IMR-90 (cell line): Measurements from ENCODE around the gene SRSF7. TPM values are rescaled to one million over a fixed set of nuclear protein-coding genes. Genes with fewer than 3 reads are reported as not detected.

Experiments
- ATAC-seq: fragments of 200-7000 bp; cut with Tn5 transposase; 2 replicates; pipeline ENCODE4 v1.9.1; 2020; ENCODE audit warnings: low read depth, mild to moderate bottlenecking, moderate library complexity
- BruUV-seq: library from RNA; stranded (reverse); fragments of 400-500 nt; replicated peaks from 2 replicates; lab custom pipeline; 2021; lab: Mats Ljungman, UMichigan
- CTCF ChIA-PET: fragments of 300-600 bp; formaldehyde crosslinking; extraction: SDS; loops from one replicate; lab custom pipeline; 2021; ENCODE audit warnings: antibody characterized with exemption; lab: Yijun Ruan, JAX
- POLR2A ChIA-PET: fragments of 300-600 bp; sonication (Branson Sonifier 250); formaldehyde crosslinking; loops from one replicate; lab custom pipeline; 2022; ENCODE audit warnings: antibody characterized with exemption; ENCODE audit not compliant: unreplicated experiment; lab: Charles Lee
- DNase-seq: peaks from one replicate; pipeline ENCODE4 v3.0.0; 2013
- H2AFZ ChIP-seq: replicated peaks from 2 replicates; pipeline ENCODE3; 2013; ENCODE audit warnings: low read length, mild to moderate bottlenecking; ENCODE audit not compliant: poor library complexity
- H2AK5ac ChIP-seq: 2 replicates; pipeline ENCODE4 v1.6.1; 2013; ENCODE audit warnings: low read depth, low read length, inconsistent platforms
- H2AK9ac ChIP-seq: replicated peaks from 2 replicates; pipeline ENCODE3; 2013; ENCODE audit warnings: mild to moderate bottlenecking, low read depth, low read length, moderate library complexity; ENCODE audit not compliant: poor library complexity
- H2BK120ac ChIP-seq: 2 replicates; pipeline ENCODE4 v1.6.1; 2013; ENCODE audit warnings: low read depth, low read length, inconsistent platforms
- H2BK15ac ChIP-seq: 3 replicates; pipeline ENCODE4 v1.6.1; 2013; ENCODE audit warnings: low read depth, low read length, inconsistent platforms
- H2BK20ac ChIP-seq: 2 replicates; pipeline ENCODE4 v1.6.1; 2013; ENCODE audit warnings: low read depth, mild to moderate bottlenecking, inconsistent platforms, low read length, moderate library complexity
- H2BK5ac ChIP-seq: 2 replicates; pipeline ENCODE4 v1.6.1; 2013; ENCODE audit warnings: mild to moderate bottlenecking, low read depth, low read length, inconsistent platforms; ENCODE audit not compliant: poor library complexity, severe bottlenecking
- H3K14ac ChIP-seq: replicated peaks from 2 replicates; pipeline ENCODE4 v1.6.1; 2013; ENCODE audit warnings: low read depth, low read length, inconsistent platforms
- H3K18ac ChIP-seq: 2 replicates; pipeline ENCODE4 v1.6.1; 2013; ENCODE audit warnings: low read depth, low read length, control low read depth
- H3K23ac ChIP-seq: 2 replicates; pipeline ENCODE4 v1.6.1; 2013; ENCODE audit warnings: low read depth, low read length, inconsistent platforms
- H3K27ac ChIP-seq: 2 replicates; pipeline ENCODE4 v1.5.1; 2013; ENCODE audit warnings: mild to moderate bottlenecking, control low read depth, low read length; ENCODE audit not compliant: insufficient read depth
- H3K27me3 ChIP-seq: 2 replicates; pipeline ENCODE4 v1.6.1; 2013; ENCODE audit warnings: low read length; ENCODE audit not compliant: control insufficient read depth, insufficient read depth
- H3K36me3 ChIP-seq: 2 replicates; pipeline ENCODE4 v1.6.1; 2013; ENCODE audit warnings: low read length, mixed read lengths; ENCODE audit not compliant: control insufficient read depth, insufficient read depth
- H3K4ac ChIP-seq: 2 replicates; pipeline ENCODE4 v1.6.1; 2013; ENCODE audit warnings: low read depth, low read length, inconsistent platforms
- H3K4me1 ChIP-seq: 2 replicates; pipeline ENCODE4 v1.6.1; 2013; ENCODE audit warnings: low read length, mixed read lengths; ENCODE audit not compliant: control insufficient read depth, insufficient read depth
- H3K4me2 ChIP-seq: 2 replicates; pipeline ENCODE4 v1.6.1; 2013; ENCODE audit warnings: low read depth, mild to moderate bottlenecking, control low read depth, low read length, moderate library complexity
- H3K4me3 ChIP-seq: 2 replicates; pipeline ENCODE4 v1.5.1; 2013; ENCODE audit warnings: low read depth, mild to moderate bottlenecking, control low read depth, low read length, moderate library complexity; ENCODE audit not compliant: insufficient read depth
- H3K56ac ChIP-seq: 2 replicates; pipeline ENCODE4 v1.6.1; 2013; ENCODE audit warnings: low read length, inconsistent platforms; ENCODE audit not compliant: insufficient read depth; ENCODE audit errors: extremely low read depth
- H3K79me1 ChIP-seq, 2 experiments: 2 replicates each; pipeline ENCODE4 v1.6.1; 2013; ENCODE audit warnings: low read length in 2 of 2, inconsistent platforms in 1 of 2, low read depth in 1 of 2
- H3K9ac ChIP-seq: 2 replicates; pipeline ENCODE4 v1.6.1; 2013; ENCODE audit warnings: low read depth, low read length, control low read depth
- H3K9me1 ChIP-seq: 2 replicates; pipeline ENCODE4 v1.6.1; 2013; ENCODE audit warnings: low read length, inconsistent platforms; ENCODE audit not compliant: insufficient read depth
- H3K9me3 ChIP-seq: 2 replicates; pipeline ENCODE4 v1.6.1; 2013; ENCODE audit warnings: low read length; ENCODE audit not compliant: control insufficient read depth, insufficient read depth
- H4K20me1 ChIP-seq: 2 replicates; pipeline ENCODE4 v1.6.1; 2013; ENCODE audit warnings: low read length, inconsistent platforms; ENCODE audit not compliant: insufficient read depth
- H4K5ac ChIP-seq: 2 replicates; pipeline ENCODE4 v1.6.1; 2013; ENCODE audit warnings: mild to moderate bottlenecking, low read depth, low read length, control low read depth
- H4K8ac ChIP-seq, 2 experiments: 2 replicates each; pipeline ENCODE4 v1.6.1; 2013; ENCODE audit warnings: low read depth in 2 of 2, low read length in 2 of 2, control low read depth in 1 of 2, inconsistent platforms in 1 of 2
- H4K91ac ChIP-seq: 2 replicates; pipeline ENCODE4 v1.6.1; 2013; ENCODE audit warnings: low read depth, low read length, inconsistent platforms; ENCODE audit not compliant: insufficient read depth
- BHLHE40 ChIP-seq: fragments of 150-350 bp; IDR thresholded peaks from 2 replicates; pipeline ENCODE4 v1.6.1; 2016; ENCODE audit warnings: mild to moderate bottlenecking, low read depth, low read length
- CEBPB ChIP-seq: IDR thresholded peaks from 2 replicates; pipeline ENCODE4 v1.6.1; 2012; ENCODE audit warnings: low read depth, low read length, improper control_type of control experiment
- CHD1 ChIP-seq: IDR thresholded peaks from 2 replicates; pipeline ENCODE4 v1.6.1; 2012; ENCODE audit warnings: low read depth, low read length, improper control_type of control experiment
- FOS ChIP-seq: fragments of 150-350 bp; IDR thresholded peaks from 2 replicates; pipeline ENCODE4 v1.6.1; 2016; ENCODE audit warnings: low read depth, low read length
- MAFK ChIP-seq: IDR thresholded peaks from 2 replicates; pipeline ENCODE4 v1.6.1; 2012; ENCODE audit warnings: low read depth, low read length, improper control_type of control experiment
- MAZ ChIP-seq: IDR thresholded peaks from 2 replicates; pipeline ENCODE4 v1.6.1; 2012; ENCODE audit warnings: low read depth, mild to moderate bottlenecking, low read length, improper control_type of control experiment, moderate library complexity, borderline replicate concordance
- MXI1 ChIP-seq: IDR thresholded peaks from 2 replicates; pipeline ENCODE4 v1.6.1; 2012; ENCODE audit warnings: low read depth, mild to moderate bottlenecking, low read length, moderate library complexity, borderline replicate concordance
- NFE2L2 ChIP-seq: fragments of 150-350 bp; IDR thresholded peaks from 2 replicates; pipeline ENCODE4 v1.6.1; 2016; ENCODE audit warnings: low read depth, mild to moderate bottlenecking, low read length
- POLR2A ChIP-seq: IDR thresholded peaks from 2 replicates; pipeline ENCODE4 v1.6.1; 2012; ENCODE audit warnings: mild to moderate bottlenecking, low read depth, low read length
- RAD21 ChIP-seq: IDR thresholded peaks from 2 replicates; pipeline ENCODE4 v1.6.1; 2012; ENCODE audit warnings: low read length, improper control_type of control experiment
- RCOR1 ChIP-seq: IDR thresholded peaks from 2 replicates; pipeline ENCODE4 v1.6.1; 2012; ENCODE audit warnings: mild to moderate bottlenecking, low read length, improper control_type of control experiment; ENCODE audit not compliant: insufficient replicate concordance
- RFX5 ChIP-seq: IDR thresholded peaks from 2 replicates; pipeline ENCODE4 v1.8.0; 2012; ENCODE audit warnings: low read depth, mild to moderate bottlenecking, low read length, moderate library complexity
- SMC3 ChIP-seq: fragments of 150-350 bp; IDR thresholded peaks from 2 replicates; pipeline ENCODE4 v1.6.1; 2016; ENCODE audit warnings: low read depth, mild to moderate bottlenecking, antibody characterized with exemption, low read length, moderate library complexity
- dilution Hi-C: fragments of 300-500 bp; cut with HindIII; formaldehyde crosslinking; loops from one replicate; pipeline ENCODE4 v1.14.3; 2018; ENCODE audit warnings: low sequenced_read_pairs; ENCODE audit not compliant: unreplicated experiment
- in situ Hi-C: fragments of 300-500 bp; cut with MboI; formaldehyde crosslinking; loops from 3 replicates; pipeline ENCODE4 v1.14.3; 2019; ENCODE audit warnings: low sequenced_read_pairs, inconsistent platforms, mixed read lengths
- intact Hi-C: fragments of 100-400 bp; cut with micrococcal nuclease; formaldehyde crosslinking; loops from 2 replicates; pipeline ENCODE4 v1.10.0; 2022
- polyA plus RNA-seq, 3 experiments: library from polyadenylated mRNA; depleted of rRNA; stranded (reverse); fragments of >200 nt; gene quantifications; 2 replicates each; pipeline ENCODE4 v1.2.3, GENCODE V29; 2012; ENCODE audit warnings: low replicate concordance in 1 of 3
- total RNA-seq: library from RNA; depleted of rRNA; stranded (reverse); fragments of >200 nt; gene quantifications from 2 replicates; pipeline ENCODE4 v1.2.3, GENCODE V29; 2012
- TF ChIP-seq, protein P1 (sequence below): fragments of 150-350 bp; IDR thresholded peaks from 2 replicates; pipeline ENCODE4 v1.6.1; 2017; ENCODE audit warnings: mild to moderate bottlenecking, antibody characterized with exemption, low read length, low read depth
- TF ChIP-seq, protein P2 (sequence below): conservative IDR thresholded peaks from 2 replicates; pipeline ENCODE4 v1.5.1; 2012; ENCODE audit warnings: mild to moderate bottlenecking, low read depth, low read length, improper control_type of control experiment
- TF ChIP-seq, protein P3 (sequence below): fragments of 150-350 bp; IDR thresholded peaks from 2 replicates; pipeline ENCODE4 v1.6.1; 2016; ENCODE audit warnings: low read depth, mild to moderate bottlenecking, low read length, moderate library complexity, borderline replicate concordance

SRSF7 gene
- total and polyA plus RNA-seq, 2 of the 4 experiments (the other 2 are of a cell fraction), result 148 to 191 TPM

DNA sequence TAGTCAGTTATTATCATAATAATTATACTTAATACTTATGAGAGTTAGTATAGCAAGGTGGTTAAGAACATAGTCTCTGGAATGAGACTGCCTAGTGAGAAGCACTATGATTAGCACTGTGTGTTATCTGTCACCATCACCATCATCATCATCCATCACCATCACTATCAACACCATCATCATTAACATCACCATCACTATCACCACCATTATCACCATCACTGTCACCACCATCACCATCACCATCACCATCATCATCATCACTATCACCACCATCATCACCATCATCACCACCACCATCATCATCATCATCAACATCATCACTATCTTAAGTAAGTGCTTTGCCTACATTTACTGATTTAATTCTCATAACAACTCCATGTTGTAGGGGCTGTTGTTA is 39.6 kb downstream of the SRSF7 start:
- in situ Hi-C loops, result no loop called here
- no peak overlapping the region for H4K91ac ChIP-seq
- no peak overlapping the region for H4K8ac ChIP-seq
- no peak overlapping the region for H2BK5ac ChIP-seq
- no peak overlapping the region for H3K27ac ChIP-seq
- no peak overlapping the region for H2BK120ac ChIP-seq
- no peak overlapping the region for H2BK20ac ChIP-seq
- H2AK5ac ChIP-seq, result no peak overlapping the region
- POLR2A ChIA-PET, result no interaction called here
- 0 out of 2 replicates have a peak, but pooled peaks cover 9% of the 10 kb centered on the region for H3K9me1 ChIP-seq
- ATAC-seq (no peak), DNase-seq (no peak)
- H3K4me2 ChIP-seq, result no peak overlapping the region
- no peak overlapping the region for H3K4ac ChIP-seq
- no peak overlapping the region for H2BK15ac ChIP-seq
- CTCF ChIA-PET, result no interaction called here
- H3K79me1 ChIP-seq, result 0 out of 4 replicates have a peak, but pooled peaks cover 0 to 5% of the 10 kb centered on the region in 2 experiments
- H3K9me3 ChIP-seq, result no peaks in the 10 kb centered on the region
- no peak overlapping the region for H3K9ac ChIP-seq
- H3K23ac ChIP-seq, result no peak overlapping the region
- no peaks in the 10 kb centered on the region for H3K27me3 ChIP-seq
- H3K14ac ChIP-seq, result no peak overlapping the region
- H4K20me1 ChIP-seq, result no peaks in the 10 kb centered on the region
- no peak overlapping the region for H4K5ac ChIP-seq
- no peak overlapping the region for H3K56ac ChIP-seq
- H3K4me1 ChIP-seq, result peaks cover 5% of the 10 kb centered on the region
- intact Hi-C loops, result no loop called here
- H2AFZ ChIP-seq, result no peak overlapping the region
- H3K36me3 ChIP-seq, result no peaks in the 10 kb centered on the region
- no peak overlapping the region for H3K4me3 ChIP-seq
- no peak overlapping the region for H3K18ac ChIP-seq
- dilution Hi-C loops, result no loop called here
- BruUV-seq, result no TSS peak
- no peak for TF ChIP-seq FOS
- TF ChIP-seq RAD21, result no peak
- TF ChIP-seq, protein P1, sequence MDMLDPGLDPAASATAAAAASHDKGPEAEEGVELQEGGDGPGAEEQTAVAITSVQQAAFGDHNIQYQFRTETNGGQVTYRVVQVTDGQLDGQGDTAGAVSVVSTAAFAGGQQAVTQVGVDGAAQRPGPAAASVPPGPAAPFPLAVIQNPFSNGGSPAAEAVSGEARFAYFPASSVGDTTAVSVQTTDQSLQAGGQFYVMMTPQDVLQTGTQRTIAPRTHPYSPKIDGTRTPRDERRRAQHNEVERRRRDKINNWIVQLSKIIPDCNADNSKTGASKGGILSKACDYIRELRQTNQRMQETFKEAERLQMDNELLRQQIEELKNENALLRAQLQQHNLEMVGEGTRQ, result no peak
- no peak for TF ChIP-seq MAZ
- no peak for TF ChIP-seq RFX5
- no peak for TF ChIP-seq NFE2L2
- no peak for TF ChIP-seq POLR2A
- no peak for TF ChIP-seq CHD1
- TF ChIP-seq, protein P2, sequence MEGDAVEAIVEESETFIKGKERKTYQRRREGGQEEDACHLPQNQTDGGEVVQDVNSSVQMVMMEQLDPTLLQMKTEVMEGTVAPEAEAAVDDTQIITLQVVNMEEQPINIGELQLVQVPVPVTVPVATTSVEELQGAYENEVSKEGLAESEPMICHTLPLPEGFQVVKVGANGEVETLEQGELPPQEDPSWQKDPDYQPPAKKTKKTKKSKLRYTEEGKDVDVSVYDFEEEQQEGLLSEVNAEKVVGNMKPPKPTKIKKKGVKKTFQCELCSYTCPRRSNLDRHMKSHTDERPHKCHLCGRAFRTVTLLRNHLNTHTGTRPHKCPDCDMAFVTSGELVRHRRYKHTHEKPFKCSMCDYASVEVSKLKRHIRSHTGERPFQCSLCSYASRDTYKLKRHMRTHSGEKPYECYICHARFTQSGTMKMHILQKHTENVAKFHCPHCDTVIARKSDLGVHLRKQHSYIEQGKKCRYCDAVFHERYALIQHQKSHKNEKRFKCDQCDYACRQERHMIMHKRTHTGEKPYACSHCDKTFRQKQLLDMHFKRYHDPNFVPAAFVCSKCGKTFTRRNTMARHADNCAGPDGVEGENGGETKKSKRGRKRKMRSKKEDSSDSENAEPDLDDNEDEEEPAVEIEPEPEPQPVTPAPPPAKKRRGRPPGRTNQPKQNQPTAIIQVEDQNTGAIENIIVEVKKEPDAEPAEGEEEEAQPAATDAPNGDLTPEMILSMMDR, result no peak
- no peak for TF ChIP-seq BHLHE40
- TF ChIP-seq, protein P3, sequence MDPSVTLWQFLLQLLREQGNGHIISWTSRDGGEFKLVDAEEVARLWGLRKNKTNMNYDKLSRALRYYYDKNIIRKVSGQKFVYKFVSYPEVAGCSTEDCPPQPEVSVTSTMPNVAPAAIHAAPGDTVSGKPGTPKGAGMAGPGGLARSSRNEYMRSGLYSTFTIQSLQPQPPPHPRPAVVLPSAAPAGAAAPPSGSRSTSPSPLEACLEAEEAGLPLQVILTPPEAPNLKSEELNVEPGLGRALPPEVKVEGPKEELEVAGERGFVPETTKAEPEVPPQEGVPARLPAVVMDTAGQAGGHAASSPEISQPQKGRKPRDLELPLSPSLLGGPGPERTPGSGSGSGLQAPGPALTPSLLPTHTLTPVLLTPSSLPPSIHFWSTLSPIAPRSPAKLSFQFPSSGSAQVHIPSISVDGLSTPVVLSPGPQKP, result no peak
- TF ChIP-seq MAFK, result no peak
- TF ChIP-seq SMC3, result no peak
- TF ChIP-seq RCOR1, result no peak
- no peak for TF ChIP-seq MXI1
- TF ChIP-seq CEBPB, result no peak
- no peak overlapping the region for H2AK9ac ChIP-seq
